Mucosa of descending colon (tissue), 3 donors: Measurements from ENCODE around the gene DOC2A. TPM values are rescaled to one million over a fixed set of nuclear protein-coding genes. Genes with fewer than 3 reads are reported as not detected.
"Not testable (repeated sequence)": the region's sequence is repeated elsewhere in the genome, so short reads cannot be mapped to it uniquely, and the experiment has no call there.

ENCODE experiments used
- ATAC-seq: fragments of 200-7000 bp; cut with Tn5 transposase; one replicate; pipeline ENCODE4 v1.9.1; 2020; ENCODE audit warnings: mild to moderate bottlenecking, moderate library complexity
- DNase-seq, 3 donors: peaks; one replicate each; pipeline ENCODE4 v3.0.0-alpha.2; 2020
- H3K36me3 ChIP-seq: fragments of 200-600 bp; one replicate; pipeline ENCODE4 v1.8.0; 2021; ENCODE audit warnings: low read depth, mild to moderate bottlenecking
- H3K4me1 ChIP-seq: fragments of 200-600 bp; one replicate; pipeline ENCODE4 v1.8.0; 2021; ENCODE audit warnings: low read depth, mild to moderate bottlenecking
- H3K4me3 ChIP-seq: fragments of 200-600 bp; one replicate; pipeline ENCODE4 v1.8.0; 2021; ENCODE audit warnings: mild to moderate bottlenecking
- H3K9me3 ChIP-seq: fragments of 200-600 bp; one replicate; pipeline ENCODE4 v1.8.0; 2021; ENCODE audit warnings: mild to moderate bottlenecking
- CTCF ChIP-seq: fragments of 200-600 bp; IDR thresholded peaks from one replicate; pipeline ENCODE4 v1.8.0; 2022; ENCODE audit warnings: antibody characterized with exemption, mild to moderate bottlenecking
- intact Hi-C, 2 donors: fragments of 100-400 bp; cut with DNase I in 1 of 2; cut with micrococcal nuclease in 1 of 2; formaldehyde crosslinking; loops; one replicate each; pipeline versions ENCODE4 v1.11.0 to v1.11.1; 2022; cut with DNase I, micrococcal nuclease
- total RNA-seq, 3 donors: library from RNA; stranded (reverse); fragmentation: NEBNext Ultra II Directional in 2 of 3; extraction: Animal tissue kit (Norgen Biotek cat#: 25700) in 2 of 3; gene quantifications; one replicate each; pipeline versions ENCODE4 v1.2.1 to v1.2.4, GENCODE V29; 2021 to 2023
- donor health status: DM: no; HTN: no; CAD: no; lungs with moderate emphysema.
- donor health status: DM: no; HTN: no; CAD: no.
- donor health status: DM: no; HTN: yes; CAD: no.

Gene DOC2A
- total RNA-seq, 3 donors from 2014 or later: 5.2 to 16.8 (median 7.5) TPM

GRCh38 chr16:30018731-30019158 lies 7.9 kb upstream of the DOC2A start:
- peaks cover 4% of the 10 kb centered on the region for H3K4me1 ChIP-seq
- H3K9me3 ChIP-seq: no peaks in the 10 kb centered on the region
- no peak for TF ChIP-seq CTCF
- H3K36me3 ChIP-seq: no peaks in the 10 kb centered on the region
- ATAC-seq: no peak
- intact Hi-C loops: no loop called here
- H3K4me3 ChIP-seq: no peak overlapping the region
- DNase-seq: no peak

GRCh38 chr16:30017937-30018336 lies 7.1 kb upstream of the DOC2A start:
- DNase-seq, ATAC-seq, intact Hi-C loops, H3K36me3 ChIP-seq, H3K4me3 ChIP-seq, H3K4me1 ChIP-seq, H3K9me3 ChIP-seq: not testable (repeated sequence)

- H3K4me3 ChIP-seq: no peak overlapping the region
- DNase-seq (no peak), ATAC-seq (no peak)
- no peaks in the 10 kb centered on the region for H3K9me3 ChIP-seq
- peaks cover 4% of the 10 kb centered on the region for H3K4me1 ChIP-seq
- no peaks in the 10 kb centered on the region for H3K36me3 ChIP-seq
- no peak for TF ChIP-seq CTCF
- intact Hi-C loops: no loop called here
These were observed 6.4 kb upstream of the DOC2A start for GRCh38 chr16:30017277-30017656.

- no peak overlapping the region for H3K4me3 ChIP-seq
- H3K36me3 ChIP-seq: no peaks in the 10 kb centered on the region
- H3K4me1 ChIP-seq: peaks cover 5% of the 10 kb centered on the region
- no peak for TF ChIP-seq CTCF
- DNase-seq: no peak
- no peak for ATAC-seq
- intact Hi-C loops: no loop called here
- H3K9me3 ChIP-seq: no peaks in the 10 kb centered on the region
These were observed 5.9 kb upstream of the DOC2A start for GRCh38 chr16:30016555-30017276.

- intact Hi-C loops: not testable (repeated sequence)
These were observed 4.6 kb upstream of the DOC2A start for GRCh38 chr16:30015450-30015849.

GRCh38 chr16:30012598-30012997 lies 1.8 kb upstream of the DOC2A start:
- H3K4me1 ChIP-seq: peaks cover 13% of the 10 kb centered on the region
- intact Hi-C loops, H3K9me3 ChIP-seq, ATAC-seq, H3K36me3 ChIP-seq, DNase-seq, H3K4me3 ChIP-seq: not testable (repeated sequence)

More at GRCh38 chr16:30015450-30015849, 4.6 kb upstream of the DOC2A start:
- ATAC-seq, DNase-seq, H3K4me3 ChIP-seq, H3K36me3 ChIP-seq, H3K9me3 ChIP-seq: not testable (repeated sequence)
- peaks cover 12% of the 10 kb centered on the region for H3K4me1 ChIP-seq

- H3K36me3 ChIP-seq: no peaks in the 10 kb centered on the region
- TF ChIP-seq CTCF: no peak
- H3K4me3 ChIP-seq: no peak overlapping the region
- no peaks in the 10 kb centered on the region for H3K9me3 ChIP-seq
- ATAC-seq: no peak
- intact Hi-C loops: no loop called here
- DNase-seq: no peak
- peaks cover 13% of the 10 kb centered on the region for H3K4me1 ChIP-seq
These were observed 1.1 kb upstream of the DOC2A start for GRCh38 chr16:30011714-30012504.
